NK-92 (cell line): Measurements from ENCODE around the gene MINAR2.

Experiments used
- DNase-seq: peaks from one replicate; lab custom pipeline; 2025; ENCODE audit not compliant: unreplicated experiment; lab: John Stamatoyannopoulos, UW

MINAR2 gene

DNA sequence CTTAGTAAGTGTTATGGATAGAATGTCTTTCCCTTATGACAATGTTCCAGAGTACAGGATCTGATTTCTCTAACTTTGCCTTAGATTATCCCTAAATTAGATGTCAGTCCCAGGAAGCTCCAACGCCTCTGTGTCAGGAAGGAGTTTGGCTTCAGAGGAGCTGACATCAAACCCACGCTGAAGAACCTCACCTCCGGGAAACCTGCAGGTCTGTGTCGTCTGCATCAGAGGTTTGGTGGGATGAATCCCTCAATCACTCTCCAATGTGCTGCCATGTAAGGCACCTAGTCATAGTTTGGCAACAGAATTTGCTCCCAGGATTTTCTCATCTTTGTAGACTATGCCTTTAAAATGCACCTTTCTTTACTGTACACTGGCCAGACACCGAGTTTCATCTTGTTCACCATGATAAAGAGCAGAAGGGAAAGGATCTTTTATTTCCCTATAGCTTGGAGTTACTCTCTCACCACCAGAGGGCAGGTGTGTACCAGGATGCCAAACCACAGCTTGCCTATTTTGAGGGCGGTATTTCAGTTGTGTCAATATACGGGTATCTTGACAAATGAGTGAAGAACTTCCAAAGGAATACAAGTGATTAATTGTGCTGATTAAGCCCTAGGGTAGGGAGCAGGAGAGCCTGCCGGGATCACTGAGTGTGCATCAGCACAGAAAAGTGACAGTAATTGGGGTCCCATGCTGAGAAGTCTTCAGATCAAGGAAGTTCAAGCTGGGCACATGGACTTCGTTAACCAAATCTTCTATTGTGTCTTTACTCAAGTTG, 23.4 kb downstream of the MINAR2 start:
- DNase-seq: no peak

DNA sequence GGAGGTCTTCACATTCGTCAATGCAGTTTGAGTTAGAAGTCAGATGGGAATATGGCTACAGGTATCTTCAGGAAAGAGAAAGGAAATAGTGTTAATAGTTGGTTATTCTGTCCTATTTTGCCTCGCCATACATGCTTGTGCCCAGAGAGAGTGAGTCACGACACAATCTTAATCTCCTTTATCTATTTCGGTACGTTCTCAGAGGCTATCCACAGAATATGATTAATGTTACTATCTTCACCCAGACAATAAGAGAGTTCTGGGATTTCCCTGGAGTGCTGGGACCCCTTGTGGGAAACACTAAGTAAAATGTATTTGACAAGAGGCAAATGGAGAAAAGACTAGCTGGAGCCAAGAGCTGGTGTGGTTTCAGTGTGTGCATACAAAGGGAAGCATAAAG, 25.5 kb downstream of the MINAR2 start:
- DNase-seq: no peak

DNA sequence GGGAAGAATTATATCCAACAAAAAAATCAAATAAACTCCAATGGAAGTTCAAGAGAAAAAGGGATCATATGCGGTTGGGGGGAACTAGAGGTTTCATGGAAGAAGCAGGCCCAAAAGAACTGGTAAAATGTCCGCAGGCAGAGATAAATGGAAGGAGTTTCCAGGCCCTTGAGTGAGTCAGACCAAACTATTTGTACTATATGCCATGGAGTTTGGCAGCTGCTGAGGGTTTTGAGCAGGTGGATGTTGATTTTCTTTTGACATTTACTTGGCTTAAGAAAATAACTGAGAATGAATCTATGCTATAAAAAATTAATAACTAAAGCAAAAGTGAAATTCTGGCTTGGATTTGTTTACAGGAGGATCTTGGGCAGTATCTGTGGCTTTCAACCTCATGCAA, 33.7 kb downstream of the MINAR2 start:
- DNase-seq: no peak

DNA sequence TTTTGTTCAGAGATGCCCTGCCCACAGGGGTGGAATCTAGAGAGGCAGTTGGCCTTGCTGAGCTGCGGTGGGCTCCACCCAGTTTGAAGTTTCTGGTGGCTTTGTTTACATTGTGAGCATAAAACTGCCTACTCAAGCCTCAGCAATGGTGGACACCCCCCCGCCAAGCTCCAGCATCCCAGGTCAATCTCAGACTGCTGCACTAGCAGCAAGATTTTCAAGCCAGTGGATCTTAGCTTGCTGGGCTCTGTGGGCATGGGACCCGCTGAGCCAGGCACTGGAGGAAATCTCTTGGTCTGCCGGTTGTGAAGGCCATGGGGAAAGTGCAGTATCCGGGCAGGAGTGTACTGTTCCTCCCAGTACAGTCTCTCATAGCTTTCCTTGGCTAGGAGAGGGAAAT, 55.5 kb downstream of the MINAR2 start:
- DNase-seq: no peak

DNA sequence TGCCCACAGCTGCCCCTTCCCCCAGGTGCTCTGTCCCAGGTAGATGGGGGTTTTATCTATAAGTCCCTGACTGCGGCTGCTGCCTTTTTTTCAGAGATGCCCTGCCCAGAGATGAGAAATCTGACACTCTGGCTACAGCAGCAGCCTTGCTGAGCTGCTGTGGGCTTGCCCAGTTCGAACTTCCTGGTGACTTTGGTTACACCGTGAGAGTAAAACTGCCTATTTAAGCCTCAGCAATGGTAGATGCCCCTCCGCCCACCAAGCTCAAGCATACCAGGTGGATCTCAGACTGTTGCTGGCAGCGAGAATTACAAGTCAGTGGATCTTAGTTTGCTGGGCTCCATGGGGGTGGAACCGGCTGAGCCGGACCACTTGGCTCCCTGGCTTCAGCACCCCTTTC, 56.8 kb downstream of the MINAR2 start:
- no peak for DNase-seq

DNA sequence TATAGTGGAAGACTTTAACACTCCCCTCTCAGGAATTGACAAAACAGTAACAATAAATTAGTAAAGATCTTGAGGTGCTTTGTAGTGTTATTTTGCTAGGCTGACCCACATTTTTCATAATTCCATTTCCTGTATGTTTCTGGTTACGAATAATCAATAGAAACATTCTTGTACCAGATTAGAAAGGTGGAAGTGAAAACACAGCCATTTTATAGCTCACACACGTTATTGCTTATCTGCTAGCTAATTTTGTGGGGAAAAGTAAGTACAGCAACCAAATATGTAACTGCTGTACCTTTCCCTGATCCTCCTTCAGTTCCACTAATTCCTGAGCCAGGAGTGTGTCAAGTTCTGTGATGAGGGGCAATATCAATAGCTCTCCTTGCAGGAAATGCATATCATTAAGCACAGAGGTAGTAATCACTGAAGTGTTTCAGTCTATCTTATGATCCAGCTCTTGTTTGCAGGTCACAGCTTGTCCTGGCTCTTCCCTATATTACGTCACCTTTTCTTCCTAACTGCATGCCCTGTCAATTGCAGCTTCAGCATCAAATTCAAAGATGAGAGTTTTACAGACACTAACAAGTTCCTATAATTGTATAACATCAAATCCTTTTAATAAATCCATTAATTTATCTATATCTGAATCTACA, 59.4 kb downstream of the MINAR2 start:
- no peak for DNase-seq
